Inferior parietal cortex (tissue), 1 donor: ENCODE results near the gene TGFB1.
"Not testable (repeated sequence)": the region's sequence is repeated elsewhere in the genome, so short reads cannot be mapped to it uniquely, and the experiment has no call there.

ENCODE experiments used
- DNase-seq: peaks from one replicate; pipeline ENCODE4 v3.0.0-alpha.2; 2016; ENCODE audit errors: extremely low spot score

The TGFB1 gene

DNA sequence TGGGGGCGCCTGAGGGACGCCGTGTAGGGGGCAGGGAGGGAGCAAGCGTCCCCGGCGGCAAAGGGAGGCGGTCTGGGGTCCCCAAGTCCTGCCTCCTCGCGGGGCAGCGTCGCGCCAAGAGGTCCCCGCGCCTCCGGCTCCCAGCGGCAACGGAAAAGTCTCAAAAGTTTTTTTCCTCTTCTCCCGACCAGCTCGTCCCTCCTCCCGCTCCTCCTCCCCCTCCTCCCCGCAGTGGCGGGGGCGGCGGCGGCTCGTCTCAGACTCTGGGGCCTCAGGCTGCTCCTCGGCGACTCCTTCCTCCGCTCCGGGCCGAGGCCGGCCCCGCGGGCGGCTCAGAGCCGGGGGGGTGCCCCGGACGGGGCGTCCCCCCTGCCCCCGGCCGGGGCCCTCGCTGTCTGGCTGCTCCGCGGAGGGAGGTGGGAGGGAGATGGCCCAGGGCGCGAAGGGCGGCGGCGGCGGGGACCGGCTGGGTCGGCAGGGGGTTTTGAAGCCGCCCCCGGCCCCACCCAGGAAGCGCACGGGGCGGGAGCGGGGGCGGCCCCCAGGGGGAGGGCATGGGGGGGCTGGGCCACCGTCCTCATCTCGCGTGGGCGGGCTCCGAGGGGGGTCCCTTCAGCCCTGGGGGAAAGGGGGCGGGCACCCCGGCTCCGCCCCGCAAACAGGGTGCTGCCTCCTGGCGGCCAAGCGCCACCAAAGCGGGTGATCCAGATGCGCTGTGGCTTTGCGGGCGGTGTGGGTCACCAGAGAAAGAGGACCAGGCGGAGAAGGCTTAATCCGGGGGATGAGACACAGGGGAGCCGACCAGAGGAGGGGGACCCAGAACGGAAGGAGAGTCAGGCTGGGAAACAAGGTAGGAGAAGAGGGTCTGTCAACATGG lies at the start of gene TGFB1:
TGFB1 (minus strand) TSS at position 457 of the 877 bp plus-strand sequence. CDS start 878 bp downstream, outside the sequence.
- peak; percentile 40 for DNase-seq

DNA sequence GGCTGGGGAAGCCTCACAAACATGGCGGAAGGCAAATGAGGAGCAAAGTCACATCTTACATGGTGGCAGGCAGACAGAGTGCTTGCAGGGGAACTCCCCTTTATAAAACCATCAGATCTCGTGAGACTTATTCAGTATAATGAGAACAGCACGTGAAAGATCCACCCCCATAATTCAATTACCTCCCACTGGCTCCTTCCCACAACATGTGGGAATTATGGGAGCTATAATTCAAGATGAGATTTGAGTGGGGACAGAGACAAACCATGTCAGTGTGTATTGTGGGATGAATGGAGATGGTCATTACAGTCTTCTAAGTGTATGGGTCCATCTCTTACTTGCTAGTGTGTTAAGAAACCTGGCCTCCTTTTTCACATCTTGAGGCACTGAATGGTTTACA lies 48.3 kb upstream of the TGFB1 start:
- no peak for DNase-seq

DNA sequence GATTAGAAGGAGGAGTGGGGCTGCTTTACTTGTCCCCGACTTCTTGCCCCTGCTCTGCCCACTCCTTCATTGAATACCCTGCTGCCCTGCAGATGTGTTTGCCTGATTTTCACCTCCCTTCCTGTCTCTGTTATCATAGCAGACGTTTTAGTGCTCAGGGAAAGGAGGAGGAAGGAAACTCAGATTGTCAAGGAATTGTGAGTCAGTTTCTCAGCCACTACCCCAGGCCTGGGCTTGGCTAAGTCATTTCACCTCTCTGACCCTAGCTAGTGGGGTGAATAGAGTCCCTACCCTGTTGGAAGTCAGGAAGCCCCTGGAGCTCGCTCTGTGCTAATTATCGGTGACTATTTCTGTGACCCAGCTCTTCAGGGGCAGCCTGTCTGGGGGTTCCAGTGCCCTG lies 47.8 kb upstream of the TGFB1 start:
- no peak for DNase-seq

DNA sequence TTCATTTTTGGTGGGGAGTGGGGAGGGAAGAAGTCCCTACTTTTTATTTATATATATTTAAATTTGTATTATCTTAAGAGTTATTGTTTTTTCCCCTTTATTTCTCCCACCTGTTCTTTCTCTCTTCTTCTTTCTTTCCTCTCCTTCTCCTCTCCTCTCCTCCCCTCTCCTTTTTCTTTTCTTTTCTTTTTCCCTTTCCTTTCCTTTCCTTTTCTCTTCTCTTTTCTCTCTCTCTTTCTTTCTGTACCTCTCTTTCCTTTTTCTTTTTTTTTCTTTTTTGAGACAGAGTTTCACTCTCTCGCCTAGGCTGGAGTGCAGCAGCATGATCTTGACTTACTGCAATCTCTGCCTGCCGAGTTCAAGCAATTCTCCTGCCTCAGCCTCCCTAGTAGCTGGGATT lies 45.8 kb upstream of the TGFB1 start:
- DNase-seq: no peak

DNA sequence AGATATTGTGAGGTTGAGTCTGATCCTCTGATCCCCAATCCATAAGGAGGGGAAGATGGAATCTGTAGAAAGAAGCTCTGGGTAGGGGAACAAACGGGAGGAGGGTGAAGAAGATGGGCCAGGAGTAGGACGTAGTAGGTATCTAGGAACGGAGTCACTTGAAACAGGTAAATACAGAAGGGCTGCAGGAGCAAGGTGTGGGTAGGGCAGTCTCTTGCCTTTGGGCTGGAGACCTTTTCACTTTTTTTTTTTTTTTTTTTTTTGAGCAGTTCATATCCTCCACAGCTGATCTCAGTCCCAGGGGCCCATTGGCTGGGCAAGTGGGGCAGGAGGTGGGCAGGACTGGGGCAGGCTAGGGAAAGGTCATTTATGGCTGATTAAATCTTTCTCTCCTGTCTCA lies 45.4 kb upstream of the TGFB1 start:
- DNase-seq: no peak

DNA sequence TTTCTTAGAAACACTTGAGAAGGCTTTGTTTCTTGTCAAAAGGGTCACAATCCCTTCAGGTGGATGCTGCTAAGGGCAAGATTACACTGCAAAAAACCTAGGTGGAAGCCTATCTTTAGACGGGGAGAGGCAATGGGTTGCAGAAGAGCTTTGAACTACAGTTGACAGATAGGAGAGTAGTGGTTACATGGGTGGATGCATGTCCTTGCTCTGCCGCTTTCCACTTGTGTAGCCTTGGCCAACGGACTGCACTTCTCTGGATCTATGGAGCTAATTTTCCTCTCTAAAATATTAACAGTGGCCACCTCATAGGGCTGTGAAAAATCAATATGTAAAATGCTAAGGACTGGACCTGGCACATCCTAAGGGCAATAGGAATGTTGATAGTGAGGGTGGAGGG lies 44.9 kb upstream of the TGFB1 start:
- no peak for DNase-seq

DNA sequence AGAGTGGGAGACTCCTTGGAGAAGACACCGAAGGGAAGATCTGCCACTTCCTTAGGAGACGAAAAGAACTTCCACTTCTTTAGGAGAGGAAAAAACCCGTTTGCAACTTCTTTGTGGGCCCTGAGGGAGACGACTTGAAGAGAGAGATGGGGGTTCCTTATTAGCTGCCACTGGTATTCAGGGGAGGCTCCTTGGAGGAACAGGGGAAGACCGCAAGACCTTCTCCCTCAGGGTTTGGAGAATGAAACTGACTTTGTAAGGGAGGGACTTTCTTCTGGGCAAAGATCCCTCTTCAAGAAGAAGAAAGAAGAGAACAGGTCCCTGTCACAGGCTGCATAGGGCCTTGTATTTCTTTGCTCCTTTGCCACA lies 44.3 kb upstream of the TGFB1 start:
- DNase-seq: no peak

DNA sequence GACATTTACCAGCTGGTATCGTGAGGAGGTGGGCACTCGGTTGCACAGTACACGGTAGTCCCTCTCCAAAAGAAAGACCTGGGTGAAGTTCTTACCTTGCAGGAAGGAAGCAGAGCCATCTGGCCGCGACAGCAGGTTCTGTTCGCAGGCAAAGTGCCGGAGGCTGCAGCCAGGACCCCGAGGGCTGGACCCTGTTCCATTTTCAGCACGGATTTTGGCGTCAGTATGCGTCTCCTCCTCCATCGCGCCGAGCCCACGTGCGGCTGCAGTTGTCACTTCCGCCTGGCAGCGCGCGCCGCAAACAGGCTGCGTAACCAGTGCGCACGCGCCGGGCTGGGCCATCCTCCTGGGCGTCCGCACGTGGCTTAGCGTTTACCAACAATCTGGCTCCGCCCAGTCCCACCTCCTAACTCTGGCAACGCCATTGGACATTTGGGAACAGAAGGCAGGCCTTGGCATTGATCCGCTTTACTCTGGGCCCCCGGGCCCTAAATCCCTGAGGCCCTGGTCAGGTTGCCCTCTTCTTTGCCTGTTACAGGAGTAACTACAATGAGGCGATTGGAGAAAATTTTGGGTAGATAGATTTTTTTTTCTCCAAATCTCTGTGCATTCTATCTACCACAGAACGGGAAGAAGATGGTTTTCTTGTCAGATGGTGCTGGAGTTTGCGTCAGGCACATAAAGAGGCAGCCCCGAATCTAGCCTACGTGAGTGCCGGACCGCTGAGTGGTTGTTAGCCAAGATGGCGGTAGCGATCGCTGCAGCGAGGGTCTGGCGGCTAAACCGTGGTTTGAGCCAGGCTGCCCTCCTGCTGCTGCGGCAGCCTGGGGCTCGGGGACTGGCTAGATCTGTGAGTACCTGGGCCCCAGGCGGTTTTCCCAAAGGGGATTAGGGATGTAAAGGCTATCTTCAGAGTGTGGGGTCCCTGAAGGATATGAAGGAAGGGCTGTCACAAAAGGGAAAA lies 43.6 kb upstream of the TGFB1 start, which contains the start of the genes BCKDHA and EXOSC5:
BCKDHA (plus strand) TSS at position 733 of the 964 bp plus-strand sequence; CDS start at position 743, 10 bp downstream.
EXOSC5 (minus strand) TSS at position 274 of the 964 bp plus-strand sequence; CDS start at position 243, 31 bp downstream.
- peak; percentile 100 for DNase-seq

DNA sequence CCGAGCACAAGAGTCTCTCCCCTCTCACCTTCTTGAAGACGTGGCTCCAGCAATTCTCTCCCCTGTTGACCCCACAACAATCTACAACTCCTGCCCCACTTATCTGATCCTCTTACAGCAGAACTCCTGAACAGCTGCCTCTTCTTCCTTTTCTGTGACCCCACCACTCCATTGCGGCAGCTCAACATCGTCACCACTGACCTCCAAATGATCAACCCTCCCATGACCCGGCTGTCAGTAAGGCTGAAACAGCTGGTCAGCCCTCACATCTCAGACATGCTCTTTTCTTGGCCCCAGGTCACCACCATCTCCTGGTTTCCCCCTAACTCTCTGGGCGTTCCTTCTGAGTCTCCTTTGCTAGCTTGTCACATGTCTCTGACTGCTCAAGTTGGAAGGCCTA lies 41.6 kb upstream of the TGFB1 start:
- no peak for DNase-seq

DNA sequence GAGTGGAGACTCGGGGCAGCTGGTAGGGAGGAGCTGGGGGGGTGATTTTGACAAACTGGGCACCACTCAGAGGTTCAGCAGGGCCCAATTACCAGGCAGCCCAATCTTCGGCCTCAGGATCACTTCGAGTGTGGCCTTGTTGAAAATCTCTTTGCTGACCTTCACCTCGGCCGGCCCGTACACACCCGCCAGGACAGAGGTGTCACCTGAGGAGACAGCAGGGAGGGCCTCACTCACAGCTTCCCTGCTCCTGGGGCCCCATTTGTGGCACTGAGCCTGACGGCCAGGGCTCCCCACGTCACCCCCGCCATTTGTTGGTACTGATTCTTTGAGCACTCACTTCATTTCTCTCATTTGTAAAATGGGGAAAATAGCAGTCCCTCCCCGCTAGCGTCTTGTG lies 39.1 kb upstream of the TGFB1 start:
- DNase-seq: no peak

DNA sequence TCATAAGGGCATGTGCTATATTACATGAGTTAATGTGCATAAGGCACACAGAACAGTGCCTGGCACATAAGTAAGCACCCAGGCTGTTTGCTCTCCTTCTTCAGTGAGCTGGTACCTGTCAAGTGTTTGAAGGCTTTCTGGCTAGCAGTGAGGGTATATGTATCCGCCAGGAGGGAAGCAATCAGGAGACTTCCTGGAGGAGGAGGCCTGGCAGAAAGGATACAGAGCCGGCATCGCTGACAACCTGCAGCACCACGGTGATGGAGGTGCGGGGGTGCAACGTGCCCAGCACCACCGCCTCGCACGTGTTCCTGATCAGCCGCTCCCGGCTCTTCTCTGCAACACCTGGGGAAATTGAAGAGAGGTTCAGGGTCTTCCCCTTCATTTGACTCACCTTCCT lies 37.9 kb upstream of the TGFB1 start:
- DNase-seq: no peak

DNA sequence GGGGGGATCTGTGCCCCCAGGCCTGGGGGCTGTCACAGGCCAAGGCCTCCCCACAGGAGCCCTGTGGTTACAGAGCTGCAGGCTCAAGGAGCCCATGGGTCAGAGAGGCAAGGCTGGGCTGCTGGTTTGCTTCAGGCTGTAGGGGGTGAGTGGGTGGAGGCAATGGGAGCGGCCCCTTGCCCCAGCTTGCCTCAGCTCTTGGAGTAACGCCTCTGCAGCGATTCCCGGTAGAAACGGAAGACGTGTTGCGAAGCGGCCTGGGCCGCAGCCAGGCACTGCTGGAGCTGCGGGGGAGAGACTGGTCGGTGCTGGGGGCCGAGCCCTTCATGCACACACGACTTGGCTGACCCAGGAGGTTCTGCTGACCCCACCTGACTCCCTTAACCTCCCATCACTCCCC lies 32.7 kb upstream of the TGFB1 start:
- no peak for DNase-seq

DNA sequence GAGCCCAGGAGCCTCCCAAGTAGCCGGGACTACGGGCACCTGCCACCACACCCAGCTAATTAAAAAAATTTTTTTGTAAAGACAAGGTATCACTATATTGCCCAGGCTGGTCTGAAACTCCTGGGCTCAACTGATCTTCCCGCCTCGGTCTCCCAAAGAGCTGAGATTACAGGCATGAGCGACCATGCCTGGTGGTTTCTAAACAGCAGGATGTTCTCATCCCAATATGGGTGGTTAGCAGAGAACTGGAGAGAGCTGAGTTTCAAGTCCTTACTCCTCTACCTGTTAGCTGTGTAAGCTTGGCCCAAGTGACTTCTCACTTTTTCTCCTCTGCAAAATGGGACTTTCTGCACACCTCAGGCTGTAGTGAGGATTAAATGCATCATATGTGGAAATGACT lies 30.6 kb upstream of the TGFB1 start:
- DNase-seq: no peak

DNA sequence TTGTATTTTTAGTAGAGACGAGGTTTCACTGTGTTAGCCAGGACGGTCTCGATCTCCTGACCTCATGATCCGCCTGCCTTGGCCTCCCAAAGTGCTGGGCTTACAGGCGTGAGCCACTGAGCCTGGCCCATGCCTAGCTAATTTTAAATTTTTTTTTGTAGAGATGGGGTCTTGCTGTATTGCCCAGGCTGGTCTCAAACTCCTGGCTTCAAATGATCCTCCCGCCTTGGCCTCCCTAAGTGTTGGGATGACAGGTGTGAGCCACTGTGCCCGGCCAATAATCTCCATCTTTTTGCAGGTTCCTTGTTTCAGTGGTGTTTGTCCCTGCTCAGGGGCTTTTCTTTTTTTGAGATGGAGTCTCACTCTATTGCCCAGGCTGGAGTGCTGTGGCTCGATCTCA lies 27.8 kb upstream of the TGFB1 start:
- DNase-seq: not testable (repeated sequence)

DNA sequence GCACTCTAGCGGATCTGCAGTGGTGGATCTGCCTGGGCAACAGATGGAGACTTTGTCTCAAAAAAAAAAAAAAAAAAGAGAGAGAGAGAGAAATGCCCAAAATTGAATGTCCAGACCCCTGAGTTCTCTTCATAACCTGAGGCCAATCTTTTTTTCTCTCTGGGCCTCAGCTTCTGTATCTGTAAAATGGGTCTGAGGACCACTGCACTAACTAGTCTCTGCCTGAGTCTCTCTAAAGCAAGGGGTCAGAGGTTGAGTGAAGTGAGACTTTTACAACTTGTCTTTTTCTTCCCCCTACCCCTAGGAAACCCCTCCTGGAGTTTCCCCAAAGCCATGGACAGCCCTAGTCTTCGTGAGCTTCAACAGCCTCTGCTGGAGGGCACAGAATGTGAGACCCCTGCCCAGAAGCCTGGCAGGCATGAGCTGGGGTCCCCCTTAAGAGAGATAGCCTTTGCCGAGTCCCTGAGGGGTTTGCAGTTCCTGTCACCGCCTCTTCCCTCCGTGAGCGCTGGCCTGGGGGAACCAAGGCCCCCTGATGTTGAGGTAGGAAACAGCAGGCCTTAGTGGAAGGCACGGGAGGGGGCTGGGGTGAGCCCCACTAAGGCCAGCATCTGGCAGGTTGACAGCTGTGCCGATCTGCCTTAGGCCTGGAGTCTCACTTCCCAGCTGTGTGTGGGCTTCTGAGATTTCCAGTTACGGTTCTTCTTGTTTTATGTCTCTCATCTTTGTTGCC lies 24.4 kb upstream of the TGFB1 start:
- no peak for DNase-seq

DNA sequence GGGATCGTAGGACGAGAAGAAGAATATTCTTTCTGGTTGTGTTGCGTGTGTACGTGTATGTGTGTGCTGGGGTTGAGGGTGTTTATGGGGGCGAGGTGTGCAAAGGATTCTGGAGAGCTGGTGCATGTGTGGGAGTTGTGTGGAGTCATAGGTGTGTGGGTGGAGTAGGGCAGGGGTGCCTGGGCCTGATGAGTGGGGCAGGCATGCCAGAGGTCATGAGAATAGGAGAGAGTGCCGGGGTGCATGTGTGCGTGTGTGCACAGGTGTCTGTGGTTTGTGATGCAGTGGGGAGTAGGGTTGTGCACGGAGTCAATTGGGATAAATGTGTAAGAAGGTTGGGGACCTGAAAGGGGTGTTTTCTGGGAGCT lies 23.3 kb upstream of the TGFB1 start:
- no peak for DNase-seq

DNA sequence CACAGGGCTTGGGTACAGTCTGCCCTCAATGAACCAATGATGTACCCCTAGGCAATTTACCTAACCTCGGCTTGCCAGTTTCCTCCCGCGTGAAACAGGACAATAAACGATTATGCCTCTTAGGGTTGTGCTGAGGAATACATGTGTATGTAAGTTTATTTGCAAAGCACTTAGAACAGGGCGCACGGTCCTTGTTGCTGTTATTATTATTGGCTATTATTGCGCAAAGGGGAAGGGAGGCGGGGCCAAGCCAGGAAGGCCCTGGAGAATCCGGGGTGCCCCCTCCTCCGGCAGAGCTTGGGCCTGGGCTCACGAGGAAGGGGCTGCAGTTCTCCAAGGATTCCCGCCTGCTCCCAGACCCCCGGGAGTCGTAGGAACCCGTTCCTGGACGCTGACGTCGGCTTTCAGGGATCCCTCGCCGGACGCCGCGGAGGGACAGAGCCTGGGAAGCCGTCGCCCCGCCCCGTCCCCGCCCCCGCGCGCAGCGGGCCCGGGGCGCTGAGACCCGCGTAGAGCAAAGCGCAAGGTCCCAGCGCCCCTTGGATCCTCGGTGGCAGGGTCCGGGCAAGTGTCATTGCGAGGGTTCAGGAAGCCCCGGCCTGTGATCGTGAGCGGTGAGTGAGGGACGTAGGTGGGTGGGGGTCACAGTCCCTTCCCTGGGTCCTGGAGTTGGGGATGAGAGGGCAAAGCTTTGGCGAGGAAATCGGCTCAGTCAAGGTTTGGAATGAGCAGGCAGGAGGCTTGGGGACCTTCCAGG lies 22.7 kb upstream of the TGFB1 start, which contains the start of gene TMEM91:
TMEM91 (plus strand) TSS at position 293 of the 757 bp plus-strand sequence. CDS start 1,777 bp downstream, outside the sequence.
- DNase-seq: no peak

DNA sequence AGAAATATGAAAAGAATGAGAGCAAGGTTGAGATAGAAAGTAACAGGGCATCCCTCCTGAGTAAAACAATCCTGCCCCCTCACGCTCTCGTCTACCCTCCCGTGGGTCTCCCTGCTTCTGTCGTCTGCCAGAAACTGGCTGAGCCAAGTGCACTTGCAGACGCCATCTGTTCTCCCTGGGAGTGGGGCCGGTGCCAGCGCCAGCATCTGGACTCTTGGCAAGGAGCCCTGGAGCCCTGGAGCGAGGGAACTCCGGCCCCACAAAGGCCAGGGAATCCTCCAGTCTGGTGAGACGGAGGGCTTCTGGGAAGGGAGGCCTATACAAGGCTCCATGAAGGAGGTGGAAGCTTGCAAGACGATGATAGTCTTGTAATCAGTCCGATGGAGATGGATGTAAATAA lies 20.3 kb upstream of the TGFB1 start:
- peak; percentile 78 for DNase-seq

DNA sequence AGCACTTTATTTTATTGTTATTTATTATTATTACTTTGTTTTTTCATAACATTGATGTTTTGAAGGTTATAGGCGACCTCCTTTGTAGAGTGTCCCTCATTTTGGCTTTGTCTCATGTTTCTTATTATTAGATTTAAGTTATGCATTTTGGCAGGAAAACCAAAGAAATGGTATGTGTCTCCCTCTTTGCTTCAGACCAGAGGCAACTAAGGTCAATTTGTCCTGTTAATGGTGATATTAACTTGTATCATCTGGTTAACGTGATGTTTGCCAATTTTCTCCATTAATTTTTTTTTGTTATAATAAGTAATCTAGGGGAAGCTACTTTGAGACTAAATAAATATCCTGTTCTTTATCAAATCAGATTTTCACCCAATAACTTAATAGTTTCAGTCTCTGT lies 18.8 kb upstream of the TGFB1 start:
- DNase-seq: no peak

DNA sequence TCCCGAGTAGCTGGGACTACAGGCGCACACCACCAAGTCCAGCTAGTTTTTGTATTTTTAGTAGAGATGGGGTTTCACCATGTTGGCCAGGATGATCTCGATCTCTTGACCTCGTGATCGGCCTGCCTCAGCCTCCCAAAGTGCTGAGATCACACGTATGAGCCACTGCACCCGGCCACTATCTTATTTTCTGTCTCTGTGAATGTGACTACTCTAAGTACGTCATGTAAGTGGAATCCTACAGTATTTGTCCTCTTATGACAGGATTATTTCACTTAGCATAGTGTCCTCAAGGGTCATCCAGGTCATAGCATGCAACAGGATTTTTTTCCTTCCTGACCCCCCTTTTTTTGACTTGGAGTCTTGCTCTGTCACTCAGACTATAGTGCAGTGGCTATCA lies 17.8 kb upstream of the TGFB1 start:
- no peak for DNase-seq

DNA sequence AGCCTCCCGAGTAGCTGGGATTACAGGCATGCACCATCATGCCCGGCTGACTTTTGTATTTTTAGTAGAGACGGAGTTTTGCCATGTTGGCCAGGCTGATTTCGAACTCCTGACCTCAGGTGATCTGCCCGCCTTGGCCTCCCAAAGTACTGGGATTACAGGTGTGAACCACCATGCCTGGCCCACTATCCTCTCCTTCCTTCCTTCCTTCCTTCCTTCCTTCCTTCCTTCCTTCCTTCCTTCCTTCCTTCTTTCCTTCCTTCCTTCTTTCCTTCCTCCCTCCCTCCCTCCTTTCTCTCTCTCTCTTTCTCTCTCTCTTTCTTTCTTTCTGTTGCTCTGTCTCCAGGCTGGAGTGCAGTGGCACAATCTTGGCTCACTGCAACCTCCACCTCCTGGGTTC lies 17.4 kb upstream of the TGFB1 start:
- DNase-seq: not testable (repeated sequence)
